HepG2 (cell line): ENCODE results near the gene ETV5. TPM values are rescaled to one million over a fixed set of nuclear protein-coding genes. Genes with fewer than 3 reads are reported as not detected.

Experiments used
- ATAC-seq: fragments of 200-7000 bp; cut with Tn5 transposase; 3 replicates; pipeline ENCODE4 v1.9.1; 2020; ENCODE audit warnings: mild to moderate bottlenecking, moderate library complexity
- BruUV-seq: library from RNA; stranded (reverse); fragments of 400-500 nt; replicated peaks from 2 replicates; lab custom pipeline; 2021; lab: Mats Ljungman, UMichigan
- CTCF ChIA-PET: fragments of 300-600 bp; formaldehyde crosslinking; extraction: SDS; loops from one replicate; lab custom pipeline; 2021; ENCODE audit warnings: low total read pairs, inconsistent platforms, low intra/inter-chr PET ratio; lab: Yijun Ruan, JAX
- POLR2A ChIA-PET: fragments of 350-600 bp; sonication (Branson Sonifier 250); formaldehyde crosslinking; loops from one replicate; lab custom pipeline; 2020; ENCODE audit warnings: antibody characterized with exemption, inconsistent platforms; lab: Yijun Ruan, JAX
- DNase-seq: peaks from one replicate; pipeline ENCODE4 v3.0.0-alpha.2; 2015; ENCODE audit warnings: low spot score
- FAIRE-seq: peaks from 3 replicates; lab custom pipeline; 2011; peaks lifted over from hg19 to GRCh38; lab: Jason Lieb, UNC
- H2AFZ ChIP-seq: one replicate; pipeline ENCODE4 v1.6.1; 2011; ENCODE audit warnings: low read length, inconsistent platforms
- H3K27ac ChIP-seq: fragments of 300-600 bp; 3 replicates; pipeline ENCODE4 v1.8.0; 2011; ENCODE audit warnings: mixed run types, mild to moderate bottlenecking, mixed read lengths, low read length, inconsistent platforms; ENCODE audit not compliant: insufficient read depth; ENCODE audit errors: extremely low read length
- H3K27me3 ChIP-seq, 2 experiments: fragments of 200-600 bp in 1 of 2; 2 replicates in 1 of 2; 3 replicates in 1 of 2; pipeline versions ENCODE4 v1.6.0 to v1.8.0; 2011; ENCODE audit warnings: low read length in 2 of 2, mild to moderate bottlenecking in 2 of 2, moderate library complexity in 2 of 2, inconsistent platforms in 1 of 2; ENCODE audit not compliant: insufficient read depth in 2 of 2, control insufficient read depth in 1 of 2
- H3K36me3 ChIP-seq, 2 experiments: fragments of 200-600 bp in 1 of 2; replicated peaks in 1 of 2; 2 replicates in 1 of 2; 3 replicates in 1 of 2; pipeline versions ENCODE4 v1.5.1 to v1.8.0; 2011; ENCODE audit warnings: low read length in 2 of 2, inconsistent platforms in 1 of 2; ENCODE audit not compliant: insufficient read depth in 2 of 2, control insufficient read depth in 1 of 2
- H3K4me1 ChIP-seq: 2 replicates; pipeline ENCODE4 v1.5.1; 2012; ENCODE audit warnings: low read length, inconsistent platforms; ENCODE audit not compliant: insufficient read depth
- H3K4me2 ChIP-seq: 2 replicates; pipeline ENCODE4 v1.6.0; 2011; ENCODE audit warnings: low read depth, low read length, inconsistent platforms
- H3K4me3 ChIP-seq, 3 experiments: fragments of 200-600 bp in 1 of 3; sonication (generic), shearing (Covaris generic) in 1 of 3; replicated peaks in 1 of 3; 2 replicates each; pipeline ENCODE4 v1.5.1; 2011 to 2016; ENCODE audit warnings: low read length in 3 of 3, inconsistent platforms in 2 of 3, low read depth in 2 of 3, mild to moderate bottlenecking in 2 of 3, control low read depth in 1 of 3, mixed read lengths in 1 of 3; ENCODE audit not compliant: insufficient read depth in 1 of 3
- H3K79me2 ChIP-seq: one replicate; pipeline ENCODE4 v1.6.1; 2011; ENCODE audit warnings: low read length, inconsistent platforms; ENCODE audit not compliant: insufficient read depth
- H3K9ac ChIP-seq: 2 replicates; pipeline ENCODE4 v1.6.0; 2011; ENCODE audit warnings: mild to moderate bottlenecking, low read depth, low read length, inconsistent platforms; ENCODE audit not compliant: insufficient read depth
- H3K9me3 ChIP-seq: 2 replicates; pipeline ENCODE4 v1.5.1; 2012; ENCODE audit warnings: mild to moderate bottlenecking, low read length
- H4K20me1 ChIP-seq: 2 replicates; pipeline ENCODE4 v1.6.0; 2011; ENCODE audit warnings: inconsistent platforms, mild to moderate bottlenecking, low read length, moderate library complexity; ENCODE audit not compliant: insufficient read depth
- MIER3 ChIP-seq: IDR thresholded peaks from 2 replicates; pipeline ENCODE4 v1.6.1; 2016; ENCODE audit warnings: missing compliant biosample characterization, borderline replicate concordance
- PCBP2 ChIP-seq: fragments of 200-400 bp; formaldehyde crosslinking; optimal IDR thresholded peaks from 2 replicates; pipeline ENCODE3; 2018; ENCODE audit warnings: low read length, low read depth; ENCODE audit not compliant: poor library complexity, severe bottlenecking
- PITX1 ChIP-seq: sonication (generic); formaldehyde crosslinking; IDR thresholded peaks from 2 replicates; pipeline ENCODE4 v1.5.1; 2020; ENCODE audit warnings: mild to moderate bottlenecking, missing genetic modification reagents
- ZBTB7B ChIP-seq: sonication (generic); formaldehyde crosslinking; IDR thresholded peaks from 2 replicates; pipeline ENCODE4 v1.4.0; 2020; ENCODE audit warnings: missing genetic modification reagents
- ZNF547 ChIP-seq: sonication (generic); formaldehyde crosslinking; IDR thresholded peaks from 2 replicates; pipeline ENCODE4 v1.5.1; 2020; ENCODE audit warnings: mild to moderate bottlenecking, missing genetic modification reagents
- ZNF562 ChIP-seq: sonication (generic); formaldehyde crosslinking; IDR thresholded peaks from 2 replicates; pipeline ENCODE4 v1.8.0; 2022; ENCODE audit warnings: missing genetic modification reagents, borderline replicate concordance
- ZNF770 ChIP-seq: sonication (generic); formaldehyde crosslinking; IDR thresholded peaks from 2 replicates; pipeline ENCODE4 v1.5.0; 2020; ENCODE audit warnings: mild to moderate bottlenecking, missing genetic modification reagents
- WGBS: methylation state at CpG from one replicate; pipeline ENCODE4 v1.1.6; 2017; ENCODE audit warnings: low lambda C conversion rate; 5-methylcytosine and 5-hydroxymethylcytosine counted together
- in situ Hi-C: cut with HindIII; loops from 2 replicates; pipeline ENCODE4 v1.10.0; 2017; ENCODE audit warnings: low pct_unique_long_range_greater_than_20kb; ENCODE audit not compliant: extremely low pct_ligation_motif_present
- intact Hi-C: fragments of 100-400 bp; cut with micrococcal nuclease; formaldehyde crosslinking; loops from one replicate; pipeline ENCODE4 v1.10.0; 2022; ENCODE audit not compliant: unreplicated experiment
- polyA plus RNA-seq, 8 experiments: library from polyadenylated mRNA; depleted of rRNA in 3 of 8; stranded (reverse) in 7 of 8; unstranded in 1 of 8; fragments of >200 nt; fragmentation: Illumina TruSeq in 4 of 8; extraction: Trizol in 4 of 8; gene quantifications; 2 replicates each; pipeline versions ENCODE4 v1.2.1 to v1.2.3, GENCODE V29; 2011 to 2016; ENCODE audit warnings: low read depth in 4 of 8, missing spikeins in 1 of 8, mixed read lengths in 1 of 8; ENCODE audit not compliant: insufficient read depth in 1 of 8
- total RNA-seq, 5 experiments: library from RNA; depleted of rRNA; stranded (reverse); fragments of >200 nt; fragmentation: Illumina TruSeq; extraction: Trizol; gene quantifications; 2 replicates each; pipeline ENCODE4 v1.2.3, GENCODE V29; 2016; ENCODE audit warnings: low read depth in 1 of 5
- TF ChIP-seq, protein P1 (sequence below): sonication (generic); formaldehyde crosslinking; IDR thresholded peaks from 2 replicates; pipeline ENCODE4 v1.4.0; 2020; ENCODE audit warnings: low read depth, missing genetic modification reagents

ETV5 gene
- total and polyA plus RNA-seq, 2 of the 13 experiments (the other 11 are each of a cell fraction or from before 2014, with no cell fraction given): 52.9 to 57.2 TPM

DNA sequence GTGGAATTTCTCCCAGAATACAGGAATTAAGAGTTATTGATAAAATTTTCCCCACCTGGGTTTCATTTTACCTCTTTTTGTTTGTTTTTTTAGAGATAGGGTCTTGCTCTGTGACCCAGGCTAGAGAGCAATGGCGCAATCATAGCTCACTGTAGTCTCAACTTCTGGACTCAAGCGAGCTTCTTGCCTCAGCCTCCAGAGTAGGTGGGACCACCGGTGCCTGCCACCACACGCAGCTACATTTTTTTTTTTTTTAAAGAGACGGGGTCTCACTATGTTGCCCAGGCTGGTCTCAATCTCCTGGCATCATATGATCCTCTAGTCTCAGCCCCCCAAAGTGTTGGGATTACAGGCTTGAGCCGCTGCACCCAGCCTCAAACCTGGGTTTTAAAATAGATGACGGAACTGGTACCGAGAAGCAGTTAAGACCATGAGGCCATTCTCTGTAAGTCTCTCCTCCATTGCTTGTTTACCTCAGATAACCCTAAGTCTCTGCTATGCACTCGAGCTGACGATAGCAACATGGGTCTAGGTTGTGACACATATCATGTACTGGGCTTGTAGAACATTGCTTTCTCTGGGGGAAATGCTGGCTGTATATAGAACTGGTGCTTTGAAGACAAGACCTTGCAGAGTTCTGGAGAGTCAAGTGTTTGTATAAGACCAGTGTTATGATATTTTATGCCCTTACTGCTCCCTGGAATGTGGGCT lies 16.4 kb downstream of the ETV5 start (continued):
- TF ChIP-seq ZNF547 (CRISPR knock-in tag) (no peak), ZBTB7B (CRISPR knock-in tag) (0 out of 2 replicates have a peak, but pooled peaks have one; percentile 63), PITX1 (CRISPR knock-in tag) (no peak), ZNF770 (0 out of 2 replicates have a peak, but pooled peaks have one; percentile 48), ZNF562 (CRISPR knock-in tag) (no peak), PCBP2 (no peak)

DNA sequence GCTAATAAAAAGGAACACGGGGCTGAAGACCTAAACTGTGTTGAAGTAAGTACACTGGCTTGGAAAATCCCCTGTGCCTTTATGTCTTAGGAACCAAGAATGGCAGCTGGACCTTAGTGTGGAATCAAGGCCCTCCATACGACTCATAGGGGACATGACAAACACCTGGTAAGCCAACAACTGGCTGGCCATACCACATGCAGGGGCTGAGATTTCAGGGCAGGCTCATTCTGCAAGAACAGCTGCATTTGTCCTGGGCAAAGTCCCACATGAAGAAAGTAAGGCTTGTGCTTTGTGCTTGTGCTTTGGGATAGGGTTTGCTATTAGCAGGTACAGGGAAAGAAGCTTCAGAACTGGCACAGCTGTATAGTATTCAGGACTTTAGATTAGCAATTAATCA lies 18.0 kb downstream of the ETV5 start:
- Histone ChIP-seq H3K27ac (peak overlapping the region; percentile 18), H3K9ac (no peak overlapping the region), H2AFZ (no peak overlapping the region), H3K36me3 (peaks cover 10 to 55% of the 10 kb centered on the region in 2 experiments), H4K20me1 (peaks cover 7% of the 10 kb centered on the region; the same call in 1 of the 2 replicates), H3K79me2 (peaks cover 68% of the 10 kb centered on the region), H3K9me3 (no peaks in the 10 kb centered on the region), H3K4me1 (peaks cover 71% of the 10 kb centered on the region), H3K4me2 (no peak overlapping the region), H3K27me3 (no peaks in the 10 kb centered on the region), H3K4me3 (no peak overlapping the region)
- DNase-seq: no peak
- BruUV-seq: no TSS peak
- ATAC-seq: peak; percentile 16; the same call in 2 of the 3 replicates
- FAIRE-seq: no peak
- no peak for TF ChIP-seq MIER3 (CRISPR knock-in tag)
- TF ChIP-seq, protein P1, sequence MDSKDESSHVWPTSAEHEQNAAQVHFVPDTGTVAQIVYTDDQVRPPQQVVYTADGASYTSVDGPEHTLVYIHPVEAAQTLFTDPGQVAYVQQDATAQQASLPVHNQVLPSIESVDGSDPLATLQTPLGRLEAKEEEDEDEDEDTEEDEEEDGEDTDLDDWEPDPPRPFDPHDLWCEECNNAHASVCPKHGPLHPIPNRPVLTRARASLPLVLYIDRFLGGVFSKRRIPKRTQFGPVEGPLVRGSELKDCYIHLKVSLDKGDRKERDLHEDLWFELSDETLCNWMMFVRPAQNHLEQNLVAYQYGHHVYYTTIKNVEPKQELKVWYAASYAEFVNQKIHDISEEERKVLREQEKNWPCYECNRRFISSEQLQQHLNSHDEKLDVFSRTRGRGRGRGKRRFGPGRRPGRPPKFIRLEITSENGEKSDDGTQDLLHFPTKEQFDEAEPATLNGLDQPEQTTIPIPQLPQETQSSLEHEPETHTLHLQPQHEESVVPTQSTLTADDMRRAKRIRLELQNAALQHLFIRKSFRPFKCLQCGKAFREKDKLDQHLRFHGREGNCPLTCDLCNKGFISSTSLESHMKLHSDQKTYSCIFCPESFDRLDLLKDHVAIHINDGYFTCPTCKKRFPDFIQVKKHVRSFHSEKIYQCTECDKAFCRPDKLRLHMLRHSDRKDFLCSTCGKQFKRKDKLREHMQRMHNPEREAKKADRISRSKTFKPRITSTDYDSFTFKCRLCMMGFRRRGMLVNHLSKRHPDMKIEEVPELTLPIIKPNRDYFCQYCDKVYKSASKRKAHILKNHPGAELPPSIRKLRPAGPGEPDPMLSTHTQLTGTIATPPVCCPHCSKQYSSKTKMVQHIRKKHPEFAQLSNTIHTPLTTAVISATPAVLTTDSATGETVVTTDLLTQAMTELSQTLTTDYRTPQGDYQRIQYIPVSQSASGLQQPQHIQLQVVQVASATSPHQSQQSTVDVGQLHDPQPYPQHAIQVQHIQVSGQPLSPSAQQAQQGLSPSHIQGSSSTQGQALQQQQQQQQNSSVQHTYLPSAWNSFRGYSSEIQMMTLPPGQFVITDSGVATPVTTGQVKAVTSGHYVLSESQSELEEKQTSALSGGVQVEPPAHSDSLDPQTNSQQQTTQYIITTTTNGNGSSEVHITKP (CRISPR knock-in tag): 0 out of 2 replicates have a peak, but pooled peaks have one; percentile 37
- ChIA-PET POLR2A (interaction anchor here (3.9 kb wide), 1 partner anchor 19 kb away, joined by 32 read pairs; the partner anchor contains the start of gene ETV5), CTCF (no interaction called here)
- 83% methylated on average over 2 of the region's 2 CpGs for WGBS
- in situ Hi-C loops: no loop called here
- intact Hi-C loops: loop anchor here (10.0 kb wide), 1 partner anchor 106 kb away; no protein-coding TSS in a partner anchor
